ENCODE results near the gene TCFL5. TPM values are rescaled to one million over a fixed set of nuclear protein-coding genes. Genes with fewer than 3 reads are reported as not detected.

Gene TCFL5
- total RNA-seq, 2 donors from 2014 or later, result 4.4 to 4.9 TPM

GRCh38 chr20:62829231-62830230 is 32.1 kb downstream of the TCFL5 start:
- H3K4me3 Mint-ChIP-seq, result no peak overlapping the region

DNA sequence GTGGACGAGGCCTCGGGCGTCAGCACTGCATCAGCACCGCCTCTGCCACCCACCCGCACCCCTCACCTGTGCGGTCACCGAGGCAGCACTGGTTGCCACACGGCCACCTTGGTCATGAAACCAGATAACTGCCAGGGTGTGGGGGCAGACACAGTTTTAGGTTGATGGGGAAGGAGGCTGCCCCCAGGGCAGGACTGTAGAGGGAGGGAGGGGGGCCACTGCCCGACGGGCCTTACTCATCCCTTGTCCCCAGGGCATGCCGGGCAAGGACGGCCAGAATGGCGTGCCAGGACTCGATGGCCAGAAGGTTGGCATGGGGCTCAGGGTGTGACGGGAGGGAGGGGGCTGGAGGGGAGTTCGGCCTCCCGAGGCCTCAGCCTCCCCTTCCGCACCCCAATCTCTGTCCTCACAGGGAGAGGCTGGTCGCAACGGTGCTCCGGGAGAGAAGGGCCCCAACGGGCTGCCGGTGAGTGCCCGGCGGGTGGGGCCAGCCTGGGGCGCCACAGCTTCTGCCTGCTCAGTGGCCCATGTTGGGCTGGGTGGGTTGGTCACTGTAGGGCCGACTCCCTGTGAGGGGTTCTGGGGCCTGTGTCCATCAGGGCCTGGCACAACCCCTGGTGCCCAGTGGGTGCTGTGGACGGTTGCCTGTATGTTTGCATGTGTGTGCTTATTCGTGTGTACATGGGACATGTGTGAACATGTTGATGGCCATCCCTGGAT is 33.0 kb downstream of the TCFL5 start:
- Mint-ChIP-seq H3K27ac (no peak overlapping the region), H3K9me3 (no peaks in the 10 kb centered on the region), H3K36me3 (ENCODE audit: insufficient read depth in 2 of 2) (no peaks in the 10 kb centered on the region), H3K27me3 (ENCODE audit: low read depth) (no peaks in the 10 kb centered on the region), H3K4me3 (no peak overlapping the region), H3K4me1 (ENCODE audit: low read depth) (no peaks in the 10 kb centered on the region)
- no peak for ATAC-seq (replicated peaks in 1 of 2)
- DNase-seq, result no peak

More at GRCh38 chr20:62829231-62830230, 32.1 kb downstream of the TCFL5 start:
- H3K27ac Mint-ChIP-seq, result no peak overlapping the region
- H3K27me3 Mint-ChIP-seq (ENCODE audit: low read depth), result no peaks in the 10 kb centered on the region
- ATAC-seq (replicated peaks in 1 of 2) (no peak), DNase-seq (no peak)
- no peaks in the 10 kb centered on the region for H3K9me3 Mint-ChIP-seq
- no peaks in the 10 kb centered on the region for H3K36me3 Mint-ChIP-seq (ENCODE audit: insufficient read depth in 2 of 2)
- H3K4me1 Mint-ChIP-seq (ENCODE audit: low read depth), result no peaks in the 10 kb centered on the region

DNA sequence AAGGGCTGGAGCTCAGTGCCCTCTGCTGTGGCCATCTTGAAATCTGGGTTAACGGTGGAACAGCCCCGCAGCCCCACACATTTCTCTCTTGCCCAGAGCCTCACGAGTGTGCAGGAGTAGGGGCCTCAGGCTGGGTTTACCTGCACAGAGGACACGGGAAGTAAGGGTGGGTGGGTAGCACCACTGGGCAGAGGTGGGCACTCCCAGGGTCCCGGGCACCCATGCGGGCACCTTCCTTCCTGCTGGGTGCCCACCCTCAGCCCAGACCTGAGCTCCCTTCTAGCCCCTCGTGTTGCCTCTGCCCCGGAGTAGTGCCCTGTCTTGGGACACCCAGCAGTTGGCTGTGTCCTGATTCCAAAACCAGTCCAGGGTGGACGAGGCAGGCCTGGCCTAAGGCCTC is 33.6 kb downstream of the TCFL5 start:
- Mint-ChIP-seq H3K36me3 (ENCODE audit: insufficient read depth in 2 of 2) (no peaks in the 10 kb centered on the region), H3K27ac (no peak overlapping the region), H3K27me3 (ENCODE audit: low read depth) (no peaks in the 10 kb centered on the region), H3K4me3 (no peak overlapping the region), H3K9me3 (no peaks in the 10 kb centered on the region), H3K4me1 (ENCODE audit: low read depth) (no peaks in the 10 kb centered on the region)
- ATAC-seq (replicated peaks in 1 of 2), result no peak
- no peak for DNase-seq

GRCh38 chr20:62827311-62828038 is 34.1 kb downstream of the TCFL5 start:
- Mint-ChIP-seq H3K4me1 (ENCODE audit: low read depth) (no peaks in the 10 kb centered on the region), H3K9me3 (no peaks in the 10 kb centered on the region), H3K4me3 (no peak overlapping the region), H3K27me3 (ENCODE audit: low read depth) (no peaks in the 10 kb centered on the region), H3K36me3 (ENCODE audit: insufficient read depth in 2 of 2) (no peaks in the 10 kb centered on the region), H3K27ac (no peak overlapping the region)
- DNase-seq (no peak), ATAC-seq (replicated peaks in 1 of 2) (no peak)

DNA sequence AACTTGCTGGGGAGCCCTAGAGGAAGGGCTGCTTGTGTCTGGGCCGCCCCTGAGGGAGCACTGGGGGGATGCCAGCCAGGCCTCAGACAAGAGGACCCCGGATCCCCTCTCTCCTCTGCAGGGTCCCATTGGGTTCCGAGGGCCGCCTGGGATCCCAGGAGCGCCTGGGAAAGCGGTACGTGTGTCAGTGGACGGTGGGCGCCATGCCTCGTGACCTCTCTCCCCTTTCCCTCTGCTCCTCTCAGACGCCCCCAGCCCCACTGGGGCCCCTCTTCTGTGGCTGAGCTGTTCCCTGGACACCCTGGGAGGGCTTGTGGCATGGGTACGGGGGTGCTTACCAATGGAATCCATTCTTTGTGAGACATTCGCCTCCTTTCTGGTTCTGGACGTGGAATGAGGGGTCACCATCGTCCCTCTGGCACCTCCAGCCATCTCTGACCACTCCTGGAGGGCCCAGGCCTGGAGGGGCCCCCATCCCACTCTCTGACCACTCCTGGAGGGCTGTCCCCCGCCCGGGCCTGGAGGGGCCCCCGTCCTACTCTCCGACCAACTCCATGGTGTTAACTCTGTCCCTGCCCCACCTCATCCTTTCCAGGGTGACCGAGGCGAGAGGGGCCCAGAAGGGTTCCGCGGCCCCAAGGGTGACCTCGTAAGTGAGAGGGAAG is 34.8 kb downstream of the TCFL5 start:
- H3K36me3 Mint-ChIP-seq (ENCODE audit: insufficient read depth in 2 of 2), result no peaks in the 10 kb centered on the region
- DNase-seq, result no peak
- H3K9me3 Mint-ChIP-seq, result no peaks in the 10 kb centered on the region
- no peak for ATAC-seq (replicated peaks in 1 of 2)
- H3K4me3 Mint-ChIP-seq, result no peak overlapping the region
- no peak overlapping the region for H3K27ac Mint-ChIP-seq
- H3K27me3 Mint-ChIP-seq (ENCODE audit: low read depth), result no peaks in the 10 kb centered on the region
- H3K4me1 Mint-ChIP-seq (ENCODE audit: low read depth), result no peaks in the 10 kb centered on the region

- Mint-ChIP-seq H3K27ac (no peak overlapping the region), H3K4me1 (ENCODE audit: low read depth) (no peaks in the 10 kb centered on the region), H3K27me3 (ENCODE audit: low read depth) (no peaks in the 10 kb centered on the region), H3K9me3 (no peaks in the 10 kb centered on the region), H3K36me3 (ENCODE audit: insufficient read depth in 2 of 2) (no peaks in the 10 kb centered on the region), H3K4me3 (no peak overlapping the region)
- ATAC-seq (replicated peaks in 1 of 2), result no peak
- DNase-seq, result no peak
Observed at GRCh38 chr20:62825986-62826645, 35.5 kb downstream of the TCFL5 start.

DNA sequence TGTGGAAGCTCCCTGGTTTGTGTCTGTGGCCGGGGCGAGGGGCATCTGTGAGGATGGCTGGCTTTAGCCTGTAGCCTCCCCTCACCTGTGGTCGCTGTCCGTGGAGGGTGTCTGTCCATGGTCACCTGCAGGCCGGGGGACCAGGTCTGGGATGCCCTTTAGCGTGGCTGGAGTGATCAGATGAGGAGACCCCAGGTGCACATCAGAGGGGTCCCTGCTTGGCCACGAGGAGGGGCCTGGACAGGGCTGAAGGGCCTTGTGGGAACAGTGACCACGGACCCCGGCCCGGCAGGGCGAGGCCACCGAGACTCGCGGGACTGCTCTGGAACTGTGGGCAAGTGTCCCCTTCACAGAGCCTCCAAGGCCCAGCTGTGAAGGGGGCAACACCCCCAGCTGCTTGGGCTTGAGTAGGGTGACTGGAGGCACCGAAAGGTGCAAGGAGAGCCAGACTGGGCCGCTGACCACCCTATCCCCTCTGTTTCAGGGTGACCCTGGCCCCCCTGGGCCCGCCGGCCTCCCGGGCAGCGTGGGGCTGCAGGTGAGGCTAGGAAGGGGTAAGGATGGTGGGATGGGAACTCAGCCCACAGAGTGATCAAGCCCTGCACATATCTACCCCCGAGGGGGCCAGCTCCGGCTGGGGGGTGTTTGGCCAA is 36.2 kb downstream of the TCFL5 start:
- H3K27ac Mint-ChIP-seq, result no peak overlapping the region
- H3K4me1 Mint-ChIP-seq (ENCODE audit: low read depth), result no peaks in the 10 kb centered on the region
- H3K36me3 Mint-ChIP-seq (ENCODE audit: insufficient read depth in 2 of 2), result no peaks in the 10 kb centered on the region
- DNase-seq (no peak), ATAC-seq (replicated peaks in 1 of 2) (peak in 1 of 2 donors; percentile 10)
- H3K4me3 Mint-ChIP-seq, result no peak overlapping the region
- H3K9me3 Mint-ChIP-seq, result no peaks in the 10 kb centered on the region
- no peaks in the 10 kb centered on the region for H3K27me3 Mint-ChIP-seq (ENCODE audit: low read depth)

GRCh38 chr20:62824476-62825332 is 36.9 kb downstream of the TCFL5 start:
- Mint-ChIP-seq H3K27me3 (ENCODE audit: low read depth) (no peaks in the 10 kb centered on the region), H3K36me3 (ENCODE audit: insufficient read depth in 2 of 2) (no peaks in the 10 kb centered on the region), H3K9me3 (no peaks in the 10 kb centered on the region), H3K4me1 (ENCODE audit: low read depth) (no peaks in the 10 kb centered on the region), H3K27ac (no peak overlapping the region), H3K4me3 (peak overlapping the region; percentile 36 to 45)
- ATAC-seq (replicated peaks in 1 of 2) (peak; percentile 39 to 64), DNase-seq (peak; percentile 45 to 59)

DNA sequence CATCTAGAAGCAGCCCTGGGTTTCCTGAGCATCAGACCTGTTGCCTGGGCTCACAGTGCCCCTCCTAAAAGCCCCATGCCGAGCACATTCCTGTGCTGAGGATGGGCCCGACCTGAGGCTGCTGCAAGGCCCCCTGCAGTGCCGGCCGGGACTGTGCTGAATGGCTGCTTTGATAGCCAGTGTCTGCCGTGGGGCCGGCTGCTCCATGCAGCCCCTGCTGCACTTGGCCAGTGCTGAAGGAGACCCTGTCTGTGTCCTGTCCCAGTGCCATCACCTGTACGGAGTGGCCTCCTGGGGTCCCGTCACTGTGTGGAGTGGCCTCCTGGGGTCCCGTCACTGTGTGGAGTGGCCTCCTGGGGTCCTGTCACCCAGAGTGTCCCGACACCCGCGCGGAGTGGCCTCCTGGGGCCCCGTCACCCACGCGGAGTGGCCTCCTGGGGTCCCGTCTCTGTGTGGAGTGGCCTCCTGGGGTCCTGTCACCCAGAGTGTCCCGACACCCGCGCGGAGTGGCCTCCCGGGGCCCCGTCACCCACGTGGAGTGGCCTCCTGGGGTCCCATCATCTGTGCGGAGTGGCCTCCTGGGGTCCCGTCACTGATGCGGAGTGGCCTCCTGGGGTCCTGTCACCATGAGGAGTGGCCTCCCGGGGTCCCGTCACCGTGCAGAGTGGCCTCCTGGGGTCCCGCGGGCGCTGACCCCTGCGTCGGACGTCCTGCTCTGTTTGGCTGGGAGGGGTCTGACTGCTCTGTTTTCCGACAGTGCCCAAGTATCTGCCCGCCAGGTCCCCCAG is 37.7 kb downstream of the TCFL5 start:
- no peaks in the 10 kb centered on the region for H3K9me3 Mint-ChIP-seq

DNA sequence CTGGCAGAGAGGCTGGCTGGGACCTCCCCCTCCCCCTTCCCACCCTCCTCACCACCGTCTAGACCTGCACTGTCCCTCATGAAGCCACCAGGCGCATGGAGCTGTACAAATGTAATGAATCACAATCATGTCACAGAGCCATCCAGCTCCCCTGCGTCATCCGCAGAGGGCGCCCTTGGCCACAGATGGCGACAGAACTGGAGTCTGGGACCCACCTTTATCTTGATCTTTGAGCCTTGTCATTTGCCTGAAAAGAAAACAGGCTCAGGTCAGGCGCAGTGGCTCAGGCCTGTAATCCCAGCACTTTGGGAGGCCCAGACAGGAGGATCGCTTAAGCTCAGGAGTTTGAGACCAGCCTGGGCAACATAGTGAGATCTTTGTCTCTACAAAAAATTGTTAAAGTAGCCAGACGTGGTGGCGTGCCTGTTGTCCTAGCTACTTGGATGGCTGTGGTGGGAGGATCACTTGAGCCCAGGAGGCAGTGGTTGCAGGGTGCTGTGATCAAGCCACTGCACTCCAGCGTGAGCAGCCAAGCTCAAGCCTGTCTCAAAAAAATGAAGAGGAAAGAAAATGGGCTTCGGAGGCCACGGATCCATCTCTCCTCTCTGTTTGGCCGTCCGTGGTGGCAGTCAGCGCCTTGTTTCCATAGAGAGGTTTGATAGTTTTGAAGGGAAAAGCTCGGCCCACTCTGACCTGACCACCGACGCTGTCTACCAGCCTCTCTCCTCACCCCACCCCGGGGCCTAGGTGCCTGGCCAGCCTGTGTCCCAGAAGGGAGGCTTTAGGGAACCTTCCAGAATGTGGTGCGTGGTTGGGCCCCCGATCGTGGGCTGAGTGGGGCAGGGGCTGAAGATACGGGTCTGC is 38.6 kb downstream of the TCFL5 start:
- DNase-seq (peak; percentile 60 to 65), ATAC-seq (replicated peaks in 1 of 2) (peak; percentile 61 to 66)
- Mint-ChIP-seq H3K4me3 (peak overlapping the region in 1 of 2 donors; percentile 55), H3K27ac (no peak overlapping the region), H3K27me3 (ENCODE audit: low read depth) (no peaks in the 10 kb centered on the region), H3K9me3 (no peaks in the 10 kb centered on the region), H3K36me3 (ENCODE audit: insufficient read depth in 2 of 2) (no peaks in the 10 kb centered on the region), H3K4me1 (ENCODE audit: low read depth) (no peaks in the 10 kb centered on the region)

More for the DNA sequence above, 37.7 kb downstream of the TCFL5 start:
- Mint-ChIP-seq H3K4me3 (no peak overlapping the region), H3K27ac (no peak overlapping the region), H3K27me3 (ENCODE audit: low read depth) (no peaks in the 10 kb centered on the region), H3K36me3 (ENCODE audit: insufficient read depth in 2 of 2) (no peaks in the 10 kb centered on the region), H3K4me1 (ENCODE audit: low read depth) (no peaks in the 10 kb centered on the region)
- DNase-seq (no peak), ATAC-seq (replicated peaks in 1 of 2) (no peak)

All from activated T-cell treated with anti-CD3 and anti-CD28 coated beads, Interleukin-2, amount 50 U/mL, for 72 hours (primary cell).